Measurements from ENCODE around the gene CPNE5. TPM values are rescaled to one million over a fixed set of nuclear protein-coding genes. Genes with fewer than 3 reads are reported as not detected.

The CPNE5 gene
- polyA plus RNA-seq, 1 of the 3 experiments (the other 2 are of a cell fraction): 0.30 TPM

GRCh38 chr6:36730424-36731380 is 108.5 kb downstream of the CPNE5 start:
- CTCF ChIA-PET: interaction anchor here (0.8 to 2.5 kb wide), 7 partner anchors 14 to 429 kb away, joined by 3 to 12 read pairs (median 3); no protein-coding TSS in a partner anchor
- H3K27me3 ChIP-seq (ENCODE audit: insufficient read depth): no peaks in the 10 kb centered on the region
- H3K4me1 ChIP-seq (ENCODE audit: control insufficient read depth in 1 of 2, insufficient read depth in 2 of 2, low read depth in 1 of 2, low read length in 1 of 2): peaks cover 0 to 7% of the 10 kb centered on the region in 2 experiments; a peak in 1 of 4 replicates
- H3K36me3 ChIP-seq (replicated peaks in 1 of 2; ENCODE audit: control insufficient read depth in 1 of 2, insufficient read depth in 2 of 2, low read length in 1 of 2): no peaks in the 10 kb centered on the region
- H3K27ac ChIP-seq (ENCODE audit: low read depth in 2 of 2, low read length in 1 of 2): no peak overlapping the region
- TF ChIP-seq ZBTB33 (IDR thresholded peaks at IDR 0.05; ENCODE audit: borderline replicate concordance, low read depth): no peak
- TF ChIP-seq NRF1 (IDR thresholded peaks at IDR 0.05; ENCODE audit: low read depth, low read length): no peak
- no peak for TF ChIP-seq ELF1 (IDR thresholded peaks at IDR 0.05)
- no peak for TF ChIP-seq PBX3 (IDR thresholded peaks at IDR 0.05)
- TF ChIP-seq GABPA (IDR thresholded peaks at IDR 0.05; ENCODE audit: low read depth): no peak
- no peak for TF ChIP-seq RXRA (IDR thresholded peaks at IDR 0.05; ENCODE audit: borderline replicate concordance, low read depth)
- TF ChIP-seq IRF3 (IDR thresholded peaks at IDR 0.05; ENCODE audit: low read depth, low read length): no peak
- no peak for TF ChIP-seq CTCF (IDR thresholded peaks at IDR 0.05)
- TF ChIP-seq RCOR1 (IDR thresholded peaks at IDR 0.05; ENCODE audit: low read length): no peak
- TF ChIP-seq REST (IDR thresholded peaks at IDR 0.05; ENCODE audit: low read depth, low read length): no peak
- WGBS (ENCODE audit: low lambda C conversion rate): 83% methylated on average over 12 of the region's 15 CpGs
- H3K4me2 ChIP-seq: no peak overlapping the region
- H2AFZ ChIP-seq (ENCODE audit: low read depth): no peak overlapping the region
- no peak for DNase-seq
- POLR2A ChIA-PET: no interaction called here
- H3K9me2 ChIP-seq: no peaks in the 10 kb centered on the region
- H3K79me2 ChIP-seq (ENCODE audit: insufficient read depth): no peaks in the 10 kb centered on the region
- no peaks in the 10 kb centered on the region for H3K9me3 ChIP-seq
- H4K20me1 ChIP-seq (ENCODE audit: insufficient read depth): no peaks in the 10 kb centered on the region
- no peak overlapping the region for H3K4me3 ChIP-seq (ENCODE audit: low read depth in 2 of 2, low read length in 1 of 2)
- no peak overlapping the region for H3K9ac ChIP-seq
- no peaks in the 10 kb centered on the region for H3F3A ChIP-seq (replicated peaks; ENCODE audit: insufficient read depth)
